GM19397 (cell line): ENCODE results near the gene BIN1.
A peak's percentile ranks its signal among the peaks of the same experiment; 100 is the strongest.

Experiments
- ATAC-seq: cut with Tn5 transposase; IDR thresholded peaks from one replicate; pipeline ENCODE4 v1.9.1; 2021; ENCODE audit warnings: mild to moderate bottlenecking, moderate library complexity; ENCODE audit not compliant: unreplicated experiment

BIN1 gene

DNA sequence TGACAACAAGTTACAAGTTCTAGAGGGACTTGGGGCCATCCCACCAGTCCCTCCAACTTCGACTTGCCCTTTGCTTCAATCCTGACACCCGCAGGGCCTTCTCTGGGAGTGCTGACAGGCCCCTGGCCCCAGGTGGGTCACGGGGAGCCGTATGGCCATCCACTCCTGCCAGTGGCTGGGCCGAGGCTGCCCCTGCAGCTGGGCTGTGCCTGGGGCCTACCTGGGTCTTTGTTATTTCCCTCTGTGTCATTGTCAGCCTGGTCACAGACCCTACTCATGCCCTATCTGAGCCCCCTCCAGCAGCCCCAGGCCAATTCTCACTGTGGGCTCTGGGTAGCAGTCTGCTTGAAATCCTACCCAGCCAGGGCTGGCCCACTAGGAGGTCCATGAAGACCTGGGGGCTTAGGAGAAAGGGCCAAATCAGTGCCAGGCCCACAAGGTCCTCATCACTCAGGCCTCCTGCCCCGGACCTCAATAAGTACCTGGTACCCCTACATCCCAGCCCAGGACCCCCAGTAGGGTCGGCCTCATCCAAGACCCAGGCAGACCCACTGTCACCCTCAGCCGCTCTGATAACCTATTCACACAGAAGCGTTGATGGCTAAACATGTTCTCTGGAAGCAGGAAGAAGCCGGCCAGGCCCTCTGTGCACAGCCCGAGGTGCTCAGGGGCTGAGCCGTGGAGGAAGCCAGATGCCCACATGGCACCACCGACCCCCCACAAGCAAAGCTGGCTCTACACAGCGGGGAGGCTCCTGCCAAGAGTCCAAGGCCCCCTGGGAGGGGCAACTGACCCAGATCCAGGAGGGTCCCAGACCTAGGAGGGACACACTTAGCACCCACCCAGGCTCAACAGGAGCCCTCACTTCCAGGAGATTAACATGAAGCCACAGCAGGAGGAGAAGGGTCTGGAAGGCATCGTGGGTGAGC is 57.7 kb downstream of the BIN1 start:
- no peak for ATAC-seq

DNA sequence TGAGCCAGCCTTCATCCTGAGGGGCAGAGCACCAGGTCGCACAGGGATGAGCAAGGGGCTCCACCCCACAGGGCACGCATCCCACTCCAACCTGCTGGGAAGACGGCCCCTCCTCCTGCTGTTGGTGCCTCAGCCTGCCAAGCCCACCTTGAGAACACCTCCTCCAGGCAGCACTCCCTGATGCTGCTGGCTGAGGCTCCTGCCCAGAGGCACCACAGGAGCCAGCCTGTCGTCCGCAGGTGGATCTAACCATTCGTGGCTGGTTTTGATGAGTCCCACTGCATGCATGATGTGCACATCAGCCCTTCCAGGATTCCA is 58.4 kb downstream of the BIN1 start:
- no peak for ATAC-seq

DNA sequence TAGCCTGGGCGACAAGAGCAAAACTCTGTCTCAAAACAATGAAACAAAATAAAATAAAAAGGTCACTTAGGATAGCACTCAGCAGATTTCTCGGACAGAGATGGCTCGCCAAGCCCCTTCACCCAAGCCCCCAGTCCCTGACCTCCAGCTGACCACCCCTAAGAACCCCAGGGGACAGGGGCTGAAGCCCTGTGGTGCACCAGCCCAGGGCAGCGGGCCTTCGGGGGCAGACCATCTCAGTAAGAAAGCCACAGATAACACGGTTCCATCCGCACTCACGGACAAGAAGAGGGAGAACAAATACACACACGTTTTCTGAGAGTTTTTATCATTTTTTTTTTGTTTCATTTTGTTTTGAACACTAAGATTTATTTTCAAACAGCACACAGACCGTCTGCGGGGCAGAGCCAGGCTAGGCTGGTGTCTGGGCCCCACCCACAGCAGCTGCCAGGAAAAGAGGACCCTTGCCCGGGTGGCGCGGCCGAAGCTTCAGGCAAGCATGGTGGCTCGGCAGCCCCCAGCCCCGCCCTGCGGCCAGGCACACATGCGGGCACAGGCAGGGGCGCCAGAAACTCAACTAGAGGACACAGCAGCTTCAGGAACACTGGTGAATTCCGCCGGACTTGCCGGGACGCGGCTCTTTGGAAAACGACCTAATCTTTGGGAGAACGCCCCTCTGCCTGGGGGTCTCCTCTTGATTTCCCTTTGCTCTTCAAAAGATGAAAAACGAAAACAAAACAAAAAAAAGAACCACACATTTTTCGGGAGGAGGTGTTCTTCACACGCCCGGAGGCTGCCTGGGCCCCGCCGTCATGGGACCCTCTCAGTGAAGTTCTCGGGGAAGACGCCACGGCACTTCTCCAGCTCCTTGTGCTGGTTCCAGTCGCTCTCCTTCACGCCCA is 59.0 kb downstream of the BIN1 start:
- ATAC-seq, result no peak

DNA sequence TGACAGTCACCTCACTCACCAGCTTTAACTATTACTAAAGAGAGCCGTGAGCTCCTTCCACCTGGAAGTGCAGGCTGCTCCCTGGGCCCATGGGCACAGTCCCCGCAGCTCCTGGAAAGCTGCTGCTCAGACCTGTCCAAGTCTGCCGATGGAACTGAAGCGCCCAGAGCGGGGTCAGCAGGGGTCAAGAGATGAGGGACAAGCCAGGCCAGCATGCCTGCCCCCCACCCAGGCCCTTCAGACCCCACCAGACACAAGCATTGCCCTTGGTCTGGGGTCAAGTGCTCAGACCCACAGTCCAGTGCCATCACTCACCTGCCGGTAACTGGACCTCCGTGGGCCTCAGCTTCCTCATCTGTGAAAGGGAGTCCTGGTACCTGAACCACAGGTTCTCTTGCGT is 59.9 kb downstream of the BIN1 start:
- ATAC-seq, result no peak

DNA sequence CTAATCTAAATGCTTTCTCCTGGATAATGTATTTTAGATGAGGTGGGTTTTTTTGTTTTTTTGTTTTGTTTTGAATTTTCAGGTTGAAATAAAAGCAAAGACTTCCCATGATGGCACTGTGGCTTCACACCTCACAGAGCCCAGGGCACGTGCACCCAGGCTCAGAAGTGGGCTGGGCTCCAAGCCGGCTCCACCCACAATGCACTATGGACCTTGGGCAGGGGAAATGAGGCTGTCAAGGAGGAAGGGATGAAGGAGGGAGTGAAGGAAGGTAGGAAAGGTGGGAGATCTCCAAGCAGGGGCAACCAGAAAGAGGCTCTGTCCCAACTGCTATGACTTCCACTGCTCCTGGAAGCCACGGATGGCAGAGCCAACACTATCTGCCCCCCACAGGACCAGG is 60.4 kb downstream of the BIN1 start:
- no peak for ATAC-seq

DNA sequence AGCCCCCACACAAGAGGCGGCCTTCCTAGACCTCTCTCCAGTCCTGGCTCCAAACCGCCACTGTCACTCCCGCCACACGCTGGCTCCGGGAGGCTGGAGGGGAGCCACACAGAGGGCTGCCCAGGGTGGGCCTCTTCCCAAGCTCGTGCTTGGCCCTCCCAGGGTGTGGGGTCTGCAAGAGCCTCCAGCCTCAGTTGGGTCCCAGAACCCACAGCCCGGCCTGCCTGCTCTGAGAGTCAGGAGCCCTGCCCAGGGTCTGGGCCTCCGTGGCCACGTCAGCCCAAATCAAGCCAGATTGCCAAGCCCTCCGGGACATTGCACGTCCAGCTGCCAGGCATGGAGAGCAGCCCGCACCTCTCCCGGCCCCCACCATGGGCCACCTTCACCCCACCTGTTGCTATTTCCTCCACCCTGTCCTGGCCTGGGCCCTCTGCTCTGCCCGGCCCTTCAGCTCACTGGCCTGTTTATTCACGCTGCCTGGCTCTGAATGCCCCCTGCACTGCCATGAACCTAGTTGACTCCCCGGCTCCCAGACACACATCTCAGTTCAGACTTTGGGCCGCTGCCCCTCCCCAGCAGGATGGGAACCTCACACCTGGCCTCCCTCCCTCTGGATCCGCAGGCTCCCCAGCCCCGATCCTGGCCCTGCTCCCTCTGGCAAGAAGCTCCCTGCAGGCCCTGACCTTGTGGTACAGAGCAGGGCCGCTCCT is 61.0 kb downstream of the BIN1 start:
- no peak for ATAC-seq

DNA sequence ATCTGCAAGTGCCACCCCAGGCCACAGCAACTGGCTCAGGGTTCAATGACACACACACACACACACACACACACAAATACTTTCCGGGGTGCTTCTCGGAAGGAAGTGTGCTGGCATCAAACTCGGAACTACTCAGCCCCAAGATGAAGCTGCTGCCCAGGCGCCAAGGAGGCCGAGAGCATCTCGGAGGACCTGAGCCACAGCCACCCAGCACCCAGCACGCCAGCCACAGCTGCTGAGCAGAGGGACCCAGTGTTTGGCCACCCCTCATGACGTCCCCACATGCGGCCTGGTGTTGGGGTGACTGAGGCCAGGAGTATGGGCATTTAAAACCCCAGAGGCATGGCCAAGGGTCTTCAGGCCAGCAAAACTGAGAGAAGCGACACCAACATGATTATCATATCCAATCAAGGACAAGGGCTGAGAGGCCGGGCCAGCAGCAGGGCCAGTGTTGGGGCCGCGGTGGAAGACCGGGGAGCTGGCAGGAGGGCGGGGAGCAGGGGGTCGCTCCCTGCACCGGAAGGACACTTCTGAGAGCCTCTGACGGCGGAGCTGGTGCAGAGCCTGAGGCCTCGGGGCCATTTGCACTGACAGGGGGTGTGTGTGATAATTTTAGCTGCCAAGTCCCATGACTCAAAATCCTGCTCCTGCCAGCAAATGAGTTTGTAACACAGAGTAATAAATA is 61.8 kb downstream of the BIN1 start:
- no peak for ATAC-seq

DNA sequence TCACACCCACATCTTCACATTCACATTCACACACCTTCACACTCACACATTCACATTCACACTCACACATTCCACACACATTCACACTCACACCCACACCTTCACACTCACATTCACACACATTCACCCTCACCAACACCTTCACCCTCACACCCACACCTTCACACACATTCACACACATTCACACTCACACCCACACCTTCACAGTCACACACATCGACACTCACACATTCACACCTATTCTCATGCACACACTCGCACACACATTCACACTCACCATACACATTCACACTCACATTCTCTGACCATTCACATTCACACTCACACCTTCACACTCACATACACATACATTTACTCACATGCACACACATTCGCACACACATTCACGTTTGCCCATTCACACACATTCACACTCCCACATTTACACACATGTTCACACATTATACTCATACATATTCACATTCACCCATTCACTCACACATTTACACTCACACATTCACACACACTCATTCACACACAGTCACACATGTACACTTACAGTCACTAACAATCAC is 62.7 kb downstream of the BIN1 start:
- no peak for ATAC-seq

DNA sequence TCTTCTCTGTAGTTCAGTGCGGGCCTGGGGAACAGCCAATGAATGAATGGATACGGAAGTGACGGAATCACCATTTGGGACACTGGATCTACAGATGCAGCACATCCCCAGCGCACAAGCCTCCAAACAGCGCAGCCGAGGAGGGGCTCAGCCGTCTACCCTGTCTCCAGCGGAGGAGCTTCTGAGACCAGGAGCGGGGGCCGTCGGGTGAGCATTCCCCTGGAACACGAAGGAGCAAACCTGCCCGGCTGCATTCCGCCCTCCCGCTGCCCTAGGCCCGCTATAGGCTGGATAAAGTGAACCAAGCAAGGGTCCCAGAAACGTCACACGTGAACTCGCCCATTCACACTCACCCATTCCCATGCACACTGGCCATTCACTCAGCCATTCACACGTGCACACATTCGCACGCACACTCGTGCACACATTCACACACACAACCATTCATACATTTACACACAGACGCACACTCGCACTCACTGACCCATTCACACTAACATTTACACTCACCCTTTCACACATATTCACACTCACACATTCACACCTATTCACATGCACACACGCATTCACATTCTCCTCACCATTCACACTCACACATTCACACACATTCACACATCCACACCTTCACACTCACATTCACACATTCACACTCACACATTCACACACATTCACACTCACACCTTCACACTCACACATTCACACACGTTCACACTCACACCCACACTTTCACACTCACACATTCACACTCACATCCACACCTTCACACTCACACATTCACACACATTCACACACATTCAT is 63.4 kb downstream of the BIN1 start:
- no peak for ATAC-seq

DNA sequence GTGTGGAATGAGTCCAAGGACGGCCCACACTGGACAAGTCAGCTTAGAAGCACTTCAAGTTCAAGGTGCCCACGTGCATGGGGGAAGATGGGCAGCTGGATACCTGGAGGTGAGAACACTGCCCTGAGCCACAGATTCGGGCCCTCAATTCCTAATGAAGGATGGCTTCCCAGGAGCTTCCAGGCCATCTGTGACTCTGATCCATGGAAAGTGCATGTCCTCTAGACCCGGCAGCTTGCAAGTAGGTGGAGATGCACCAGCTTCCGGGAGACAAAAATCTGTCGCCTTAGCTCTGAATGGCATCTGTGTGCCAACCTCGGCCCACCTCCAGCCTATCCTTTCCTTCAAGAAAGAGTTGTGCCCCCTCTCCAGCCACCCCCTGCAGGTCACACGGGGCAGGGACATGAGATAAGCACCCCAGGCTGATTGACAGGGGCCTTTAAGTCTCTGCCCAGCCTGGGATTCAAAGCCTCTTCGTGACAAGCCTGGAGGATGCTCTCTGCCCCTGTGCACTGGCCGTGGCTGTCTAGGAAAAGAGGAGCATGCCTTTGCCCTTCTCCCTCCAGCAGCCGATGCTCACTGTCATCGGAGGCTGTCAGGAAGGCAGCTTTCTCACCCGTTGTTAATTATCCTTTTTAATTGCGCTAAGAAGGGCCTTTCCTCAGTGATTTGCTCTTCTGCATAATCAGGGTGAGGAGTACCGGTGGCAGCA is 65.5 kb downstream of the BIN1 start:
- ATAC-seq, result no peak

DNA sequence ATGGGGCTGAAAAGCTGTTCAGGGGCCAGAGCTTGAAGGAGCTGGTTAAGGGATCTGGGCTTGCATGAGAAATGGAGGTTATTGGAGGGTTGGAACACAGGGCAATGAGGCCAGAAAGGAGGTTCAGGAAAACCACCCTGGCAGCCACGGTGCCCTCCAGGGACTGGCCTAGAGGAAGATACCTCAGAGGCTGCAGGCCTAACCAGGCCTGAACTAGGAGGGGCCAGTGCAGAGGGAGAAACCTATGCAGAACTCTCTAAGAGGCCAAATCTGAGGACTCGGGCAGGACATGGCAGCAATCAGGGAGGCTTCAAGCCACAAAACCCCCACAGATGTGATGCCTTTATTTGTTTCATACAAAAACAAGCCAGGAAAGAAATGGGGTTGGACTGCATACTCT is 66.8 kb downstream of the BIN1 start:
- ATAC-seq, result no peak

DNA sequence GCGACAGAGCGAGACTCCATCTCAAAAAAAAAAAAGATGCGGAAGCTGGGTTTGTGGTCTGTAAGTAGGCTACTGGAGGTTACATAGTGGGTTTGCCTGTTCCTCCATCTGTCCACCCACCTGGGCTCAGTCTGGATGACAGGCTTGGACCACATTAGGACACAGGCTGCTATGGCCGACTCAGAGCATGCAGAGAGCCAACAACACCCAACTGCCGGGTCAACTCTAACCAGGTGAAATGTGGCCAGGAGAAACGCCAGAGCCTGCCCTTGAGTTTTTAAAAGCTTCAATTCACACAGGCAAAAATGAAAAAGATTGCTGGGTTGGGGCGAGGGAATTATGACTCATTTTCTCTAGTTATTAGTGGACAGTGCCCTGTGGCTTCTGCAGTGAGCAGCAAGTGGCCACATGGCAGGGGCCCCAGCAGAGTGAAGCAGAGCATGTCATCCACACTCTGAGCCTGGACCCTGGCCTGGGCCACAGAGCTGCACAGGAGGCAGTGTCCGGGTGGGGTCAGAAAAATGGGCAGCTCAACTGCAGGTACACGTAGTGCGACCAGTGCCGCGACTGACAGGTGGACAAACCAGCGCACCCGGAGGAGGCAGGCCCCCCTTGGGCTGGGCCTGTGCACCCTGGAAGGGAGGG is 67.4 kb downstream of the BIN1 start:
- peak; percentile 55 for ATAC-seq

DNA sequence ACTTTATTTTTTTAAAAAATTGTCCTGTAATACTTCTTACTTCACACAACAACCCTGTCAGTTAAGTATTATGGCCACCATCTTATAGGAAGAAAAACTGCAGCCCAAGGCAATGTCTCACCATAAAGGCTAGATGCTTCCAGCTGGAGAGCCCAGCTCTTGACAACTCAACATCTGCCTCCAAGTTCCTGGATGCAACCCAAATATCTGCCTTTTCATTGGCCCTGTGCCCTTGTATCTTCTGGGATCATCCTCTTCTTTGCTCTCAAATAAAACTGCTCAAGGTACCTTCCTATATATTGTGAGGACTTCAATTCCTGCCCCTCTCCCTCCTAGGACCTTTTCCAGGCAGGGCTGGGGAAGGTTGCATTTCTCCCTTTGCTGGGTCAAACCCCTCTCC is 69.5 kb downstream of the BIN1 start:
- ATAC-seq, result no peak

DNA sequence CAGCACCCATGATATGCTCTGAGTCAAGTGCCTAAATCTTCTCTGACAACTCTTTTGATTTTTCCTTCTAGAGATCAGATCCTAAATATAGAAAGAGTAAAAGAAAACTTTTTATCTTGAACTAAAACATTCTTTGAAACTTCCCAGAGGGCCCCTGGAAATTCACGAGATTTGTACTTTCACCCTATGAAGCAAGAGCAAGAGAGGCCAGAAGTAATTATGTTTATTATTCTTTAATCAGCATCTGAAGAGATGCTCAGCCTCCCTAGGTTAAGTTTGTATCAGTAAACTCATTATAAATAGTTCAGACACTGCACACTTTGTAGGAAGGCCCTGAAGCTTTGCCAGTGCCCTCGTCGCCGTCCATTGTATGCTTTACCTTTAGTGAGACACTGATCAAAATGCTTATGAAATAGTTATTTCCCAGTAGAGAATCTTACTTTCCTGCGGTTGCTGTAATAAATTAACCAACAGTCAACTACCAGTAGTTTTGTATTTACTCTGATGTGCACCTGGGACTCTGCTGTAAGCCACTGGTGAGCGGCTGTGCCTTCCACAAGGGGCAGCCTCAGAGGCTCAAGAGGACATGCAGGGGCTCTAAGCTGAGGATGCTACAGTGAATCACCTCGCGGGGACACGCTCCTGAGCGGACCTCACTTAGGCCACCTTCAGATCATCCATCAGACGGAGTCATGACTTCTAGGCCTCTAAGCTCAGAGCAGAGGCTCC is 71.9 kb downstream of the BIN1 start:
- peak; percentile 63 for ATAC-seq

DNA sequence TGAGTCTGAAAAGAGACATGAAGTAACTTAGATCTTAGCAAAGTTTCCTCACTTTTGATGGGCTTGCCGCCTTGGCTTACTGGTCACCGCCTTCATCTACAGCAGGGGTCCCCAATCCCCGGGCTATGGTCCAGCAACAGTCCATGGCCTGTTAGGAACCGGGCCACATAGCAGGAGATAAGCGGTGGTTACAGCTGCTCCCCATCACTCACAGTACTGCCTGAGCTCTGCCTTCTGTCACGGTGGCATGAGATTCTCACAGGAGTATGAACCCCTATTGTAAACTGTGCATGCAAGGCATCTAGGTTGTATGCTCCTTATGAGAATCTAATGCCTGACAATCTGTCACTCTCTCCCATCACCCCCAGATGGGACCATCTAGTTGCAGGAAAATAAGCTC is 72.9 kb downstream of the BIN1 start:
- ATAC-seq, result no peak

DNA sequence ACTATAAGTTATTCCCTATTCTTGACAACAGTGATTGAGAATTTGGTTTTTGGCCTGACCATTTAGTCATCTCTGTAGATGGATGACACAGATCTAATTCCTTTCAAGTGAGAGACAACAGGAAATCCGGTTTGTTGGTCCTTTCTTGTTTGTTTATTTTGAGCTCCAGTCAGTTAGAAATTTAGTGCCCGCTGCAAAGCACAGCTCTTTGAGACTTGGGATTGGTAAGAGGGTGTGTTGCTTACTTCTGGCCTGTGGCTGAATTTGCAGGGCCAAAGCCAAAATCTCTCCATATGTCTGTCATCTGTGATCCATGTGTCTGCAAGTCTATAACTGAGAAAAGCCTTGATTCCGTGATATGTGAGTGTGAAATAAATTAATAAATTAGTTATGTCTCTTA is 74.3 kb downstream of the BIN1 start:
- ATAC-seq, result no peak

DNA sequence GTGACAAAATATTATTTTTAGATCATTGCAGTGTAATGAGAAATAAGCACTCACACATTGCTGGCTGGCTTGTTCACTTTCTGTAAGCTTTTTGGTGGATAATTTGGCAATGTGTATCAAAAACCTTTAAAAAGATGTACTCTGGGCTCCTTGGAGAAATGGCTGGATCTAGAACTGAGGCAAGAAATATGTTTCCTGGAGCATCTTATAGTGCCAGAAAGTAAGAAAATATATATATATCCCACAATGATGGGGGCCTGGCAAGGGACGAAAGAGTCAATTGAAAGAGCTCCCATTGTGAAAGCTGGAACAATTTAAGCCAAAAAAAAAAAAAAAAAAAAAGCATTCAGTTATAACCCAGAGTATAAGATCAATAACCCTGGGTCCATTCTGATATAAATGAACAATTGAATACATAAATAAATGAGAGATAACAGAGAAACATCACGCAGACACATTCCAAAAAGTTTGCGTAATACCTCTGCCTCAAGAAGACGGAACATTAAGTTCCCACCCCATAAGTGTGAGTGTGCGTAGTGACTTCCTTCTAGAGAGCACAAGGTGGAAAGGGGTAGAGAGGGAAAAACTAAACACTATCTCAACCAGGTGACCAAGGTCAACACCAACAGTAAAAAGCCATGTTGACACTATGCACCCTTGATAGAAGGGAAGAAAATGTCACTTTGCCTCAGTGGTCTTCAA is 77.5 kb downstream of the BIN1 start:
- no peak for ATAC-seq
